Cardiac muscle cell (in vitro differentiated cells and primary cell): Measurements from ENCODE around the gene SRD5A1. TPM values are rescaled to one million over a fixed set of nuclear protein-coding genes. Genes with fewer than 3 reads are reported as not detected.

Experiments
- DNase-seq, 2 donors: peaks; one replicate each; pipeline versions ENCODE4 v3.0.0 to v3.0.0-alpha.2; 2010 to 2017; ENCODE audit warnings: low read depth in 1 of 2, low spot score in 1 of 2
- H3K27ac ChIP-seq: fragments of 200-600 bp; sonication (generic); 2 replicates; pipeline ENCODE4 v1.5.1; 2016
- H3K27me3 ChIP-seq: fragments of 200-600 bp; sonication (generic); 2 replicates; pipeline ENCODE4 v1.6.0; 2016; ENCODE audit warnings: control low read depth
- H3K36me3 ChIP-seq: fragments of 200-600 bp; sonication (generic); 2 replicates; pipeline ENCODE4 v1.5.1; 2016; ENCODE audit warnings: control low read depth
- H3K4me1 ChIP-seq: fragments of 200-600 bp; sonication (generic); 2 replicates; pipeline ENCODE4 v1.8.1; 2017; ENCODE audit warnings: low read depth, mild to moderate bottlenecking, mixed run types
- H3K4me3 ChIP-seq: fragments of 200-600 bp; sonication (generic); 2 replicates; pipeline ENCODE4 v1.5.1; 2016; ENCODE audit warnings: mild to moderate bottlenecking
- H3K9me3 ChIP-seq: fragments of 200-600 bp; sonication (generic); 2 replicates; pipeline ENCODE4 v1.5.1; 2017; ENCODE audit warnings: low read depth, mild to moderate bottlenecking, control low read depth
- polyA plus RNA-seq: library from polyadenylated mRNA; unstranded; fragments of >200 nt; fragmentation: Nextera tagmentation; extraction: Ambion mirVana; gene quantifications from 2 replicates; pipeline ENCODE4 v1.2.1, GENCODE V29; 2016
- total RNA-seq: library from RNA; depleted of rRNA; stranded (reverse); fragments of >200 nt; gene quantifications from 2 replicates; pipeline ENCODE4 v1.2.3, GENCODE V29; 2016
- TF ChIP-seq, protein P1 (sequence below): IDR thresholded peaks from 2 replicates; pipeline ENCODE4 v1.5.1; 2012; ENCODE audit warnings: low read depth, mild to moderate bottlenecking, low read length

Gene SRD5A1
- total and polyA plus RNA-seq, 2 experiments from 2014 or later, result 20.1 to 29.9 TPM

GRCh38 chr5:6714226-6715041, 81.2 kb downstream of the SRD5A1 start:
- H3K36me3 ChIP-seq, result no peaks in the 10 kb centered on the region
- no peaks in the 10 kb centered on the region for H3K27me3 ChIP-seq
- peak; percentile 20 to 50 for DNase-seq
- TF ChIP-seq, protein P1, sequence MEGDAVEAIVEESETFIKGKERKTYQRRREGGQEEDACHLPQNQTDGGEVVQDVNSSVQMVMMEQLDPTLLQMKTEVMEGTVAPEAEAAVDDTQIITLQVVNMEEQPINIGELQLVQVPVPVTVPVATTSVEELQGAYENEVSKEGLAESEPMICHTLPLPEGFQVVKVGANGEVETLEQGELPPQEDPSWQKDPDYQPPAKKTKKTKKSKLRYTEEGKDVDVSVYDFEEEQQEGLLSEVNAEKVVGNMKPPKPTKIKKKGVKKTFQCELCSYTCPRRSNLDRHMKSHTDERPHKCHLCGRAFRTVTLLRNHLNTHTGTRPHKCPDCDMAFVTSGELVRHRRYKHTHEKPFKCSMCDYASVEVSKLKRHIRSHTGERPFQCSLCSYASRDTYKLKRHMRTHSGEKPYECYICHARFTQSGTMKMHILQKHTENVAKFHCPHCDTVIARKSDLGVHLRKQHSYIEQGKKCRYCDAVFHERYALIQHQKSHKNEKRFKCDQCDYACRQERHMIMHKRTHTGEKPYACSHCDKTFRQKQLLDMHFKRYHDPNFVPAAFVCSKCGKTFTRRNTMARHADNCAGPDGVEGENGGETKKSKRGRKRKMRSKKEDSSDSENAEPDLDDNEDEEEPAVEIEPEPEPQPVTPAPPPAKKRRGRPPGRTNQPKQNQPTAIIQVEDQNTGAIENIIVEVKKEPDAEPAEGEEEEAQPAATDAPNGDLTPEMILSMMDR, result no peak
- peak overlapping the region; percentile 81 for H3K4me3 ChIP-seq
- peak overlapping the region; percentile 42 for H3K27ac ChIP-seq
- no peaks in the 10 kb centered on the region for H3K9me3 ChIP-seq
- H3K4me1 ChIP-seq, result peaks cover 34% of the 10 kb centered on the region

DNA sequence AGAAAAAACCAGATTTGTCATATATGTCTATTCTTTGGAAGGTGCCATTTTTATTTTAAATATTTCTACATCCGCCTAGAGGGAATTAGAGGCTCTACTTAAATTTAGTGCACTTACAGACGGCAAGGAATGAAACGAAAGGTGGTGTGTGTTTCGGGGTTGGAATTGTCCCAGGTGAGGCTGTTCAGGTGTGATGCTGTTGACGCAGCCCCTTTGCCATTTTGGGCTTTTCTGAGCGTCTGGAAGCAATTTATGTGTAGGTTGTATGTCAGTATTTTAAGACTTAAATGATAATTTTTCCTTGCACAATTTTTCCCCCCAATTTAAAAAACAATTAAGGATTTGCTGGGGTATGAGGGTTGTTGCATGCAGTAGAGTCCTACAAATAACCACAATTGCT, 82.0 kb downstream of the SRD5A1 start:
- peaks cover 39% of the 10 kb centered on the region for H3K4me1 ChIP-seq
- TF ChIP-seq, protein P1, result no peak
- peak overlapping the region; percentile 81 for H3K4me3 ChIP-seq
- no peak overlapping the region for H3K27ac ChIP-seq
- H3K27me3 ChIP-seq, result no peaks in the 10 kb centered on the region
- DNase-seq, result no peak
- H3K36me3 ChIP-seq, result no peaks in the 10 kb centered on the region
- no peaks in the 10 kb centered on the region for H3K9me3 ChIP-seq

DNA sequence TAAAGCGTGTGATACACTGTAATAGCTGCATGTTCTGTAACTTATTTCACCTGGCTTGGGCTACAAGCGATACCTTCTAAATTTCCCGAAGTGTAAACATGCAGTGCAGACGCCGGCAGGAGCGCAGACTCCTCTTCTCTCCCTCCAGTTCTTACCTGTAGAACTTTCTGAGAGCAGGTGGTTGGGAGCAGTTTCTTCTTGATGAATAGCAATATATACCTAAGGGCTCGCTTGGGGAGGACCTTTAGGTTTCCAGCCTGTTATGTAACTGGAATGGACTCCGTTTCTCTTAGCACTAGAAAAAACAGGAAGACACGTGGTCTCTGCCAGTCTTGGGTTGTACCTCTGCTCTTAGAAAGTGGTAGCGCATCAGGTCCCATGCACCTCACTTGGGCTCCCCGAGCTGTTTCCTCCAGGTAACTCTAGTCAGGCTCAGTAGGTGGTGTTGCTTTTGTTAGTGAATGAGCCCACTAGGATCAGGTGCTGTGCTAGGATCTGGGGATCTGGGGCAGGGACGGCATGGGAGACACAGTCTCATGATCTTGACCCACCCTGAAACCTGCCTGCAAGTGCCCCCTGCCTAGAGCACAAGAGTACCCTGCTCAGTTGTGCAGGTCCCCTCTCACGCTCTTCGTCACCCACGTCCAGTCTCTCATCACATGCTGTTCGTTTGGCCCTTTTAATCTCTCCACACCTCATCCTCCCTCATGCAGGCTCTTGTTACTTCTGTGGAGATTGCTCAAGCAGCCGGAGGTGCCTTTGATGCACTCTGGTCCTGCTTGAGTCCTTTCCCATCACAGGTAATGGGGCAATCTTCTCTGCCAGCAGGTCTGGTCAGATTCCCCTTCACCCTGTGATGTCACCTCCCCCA, 82.8 kb downstream of the SRD5A1 start:
- Histone ChIP-seq H3K4me1 (peaks cover 45% of the 10 kb centered on the region), H3K27ac (no peak overlapping the region), H3K36me3 (no peaks in the 10 kb centered on the region), H3K4me3 (peak overlapping the region; percentile 81), H3K9me3 (no peaks in the 10 kb centered on the region), H3K27me3 (no peaks in the 10 kb centered on the region)
- DNase-seq, result no peak
- TF ChIP-seq, protein P1, result no peak

DNA sequence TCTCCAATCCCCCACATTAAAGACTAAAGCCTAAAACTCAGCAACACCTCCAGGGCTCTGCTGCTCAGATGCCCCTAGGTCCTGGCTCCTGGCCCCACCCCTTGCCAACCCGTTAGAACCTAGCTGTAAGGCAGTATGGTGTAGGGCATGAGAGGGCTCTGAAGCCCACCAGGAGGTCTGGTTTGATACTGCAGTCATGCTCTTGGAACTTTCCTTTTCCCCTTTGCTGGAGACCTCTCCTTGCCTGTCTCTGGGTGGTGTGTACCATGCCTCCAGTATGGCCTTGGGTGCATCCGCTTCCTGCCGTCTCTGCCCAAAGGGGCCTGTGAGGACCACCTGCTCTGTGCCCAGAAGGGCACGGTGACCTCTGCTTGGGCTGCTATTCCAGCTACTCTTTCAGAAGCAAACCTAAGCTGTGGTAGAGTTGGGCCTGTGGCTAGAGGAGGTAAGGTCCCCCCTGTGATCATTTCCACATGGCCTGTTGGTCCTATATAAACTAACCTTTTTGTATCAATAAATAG, 83.4 kb downstream of the SRD5A1 start:
- Histone ChIP-seq H3K27me3 (no peaks in the 10 kb centered on the region), H3K36me3 (no peaks in the 10 kb centered on the region), H3K9me3 (no peaks in the 10 kb centered on the region), H3K27ac (no peak overlapping the region), H3K4me1 (peaks cover 45% of the 10 kb centered on the region), H3K4me3 (no peak overlapping the region)
- DNase-seq, result no peak
- TF ChIP-seq, protein P1, result no peak

GRCh38 chr5:6717247-6717646, 84.0 kb downstream of the SRD5A1 start:
- H3K9me3 ChIP-seq, result no peaks in the 10 kb centered on the region
- no peak for DNase-seq
- H3K27ac ChIP-seq, result no peak overlapping the region
- no peaks in the 10 kb centered on the region for H3K36me3 ChIP-seq
- H3K27me3 ChIP-seq, result no peaks in the 10 kb centered on the region
- TF ChIP-seq, protein P1, result no peak
- H3K4me1 ChIP-seq, result peaks cover 46% of the 10 kb centered on the region
- H3K4me3 ChIP-seq, result no peak overlapping the region
